Measurements from ENCODE around the gene ZNF644.

- TF ChIP-seq, protein P1, sequence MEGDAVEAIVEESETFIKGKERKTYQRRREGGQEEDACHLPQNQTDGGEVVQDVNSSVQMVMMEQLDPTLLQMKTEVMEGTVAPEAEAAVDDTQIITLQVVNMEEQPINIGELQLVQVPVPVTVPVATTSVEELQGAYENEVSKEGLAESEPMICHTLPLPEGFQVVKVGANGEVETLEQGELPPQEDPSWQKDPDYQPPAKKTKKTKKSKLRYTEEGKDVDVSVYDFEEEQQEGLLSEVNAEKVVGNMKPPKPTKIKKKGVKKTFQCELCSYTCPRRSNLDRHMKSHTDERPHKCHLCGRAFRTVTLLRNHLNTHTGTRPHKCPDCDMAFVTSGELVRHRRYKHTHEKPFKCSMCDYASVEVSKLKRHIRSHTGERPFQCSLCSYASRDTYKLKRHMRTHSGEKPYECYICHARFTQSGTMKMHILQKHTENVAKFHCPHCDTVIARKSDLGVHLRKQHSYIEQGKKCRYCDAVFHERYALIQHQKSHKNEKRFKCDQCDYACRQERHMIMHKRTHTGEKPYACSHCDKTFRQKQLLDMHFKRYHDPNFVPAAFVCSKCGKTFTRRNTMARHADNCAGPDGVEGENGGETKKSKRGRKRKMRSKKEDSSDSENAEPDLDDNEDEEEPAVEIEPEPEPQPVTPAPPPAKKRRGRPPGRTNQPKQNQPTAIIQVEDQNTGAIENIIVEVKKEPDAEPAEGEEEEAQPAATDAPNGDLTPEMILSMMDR (IDR thresholded peaks at IDR 0.05): no peak
- TF ChIP-seq POLR2A (IDR thresholded peaks at IDR 0.05): no peak
- no peak for TF ChIP-seq POLR2AphosphoS5 (IDR thresholded peaks at IDR 0.05)
These were observed 14.7 kb downstream of the ZNF644 start for GRCh38 chr1:91007092-91007491.

Measured in suprapubic skin (tissue), 4 donors.